Prostate gland (tissue), 2 donors: ENCODE data around the gene COQ10B. TPM values are rescaled to one million over a fixed set of nuclear protein-coding genes. Genes with fewer than 3 reads are reported as not detected.

Source experiments
- DNase-seq: peaks from one replicate; pipeline ENCODE4 v3.0.0-alpha.2; 2019; ENCODE audit warnings: low spot score
- H3K27ac ChIP-seq, 2 donors: fragments of 200-600 bp; sonication (generic); 2 replicates each; pipeline ENCODE4 v1.5.1; 2017 to 2019
- H3K27me3 ChIP-seq: fragments of 200-600 bp; sonication (generic); replicated peaks from 2 replicates; pipeline ENCODE4 v1.5.1; 2019; ENCODE audit not compliant: insufficient read depth
- H3K36me3 ChIP-seq, 2 donors: fragments of 200-600 bp; sonication (generic); 1 replicate in 1 of 2; 2 replicates in 1 of 2; pipeline versions ENCODE4 v1.5.1 to v1.8.1; 2017 to 2019
- H3K4me1 ChIP-seq: fragments of 200-600 bp; sonication (generic); replicated peaks from 2 replicates; pipeline ENCODE4 v1.5.1; 2019
- H3K4me3 ChIP-seq, 2 donors: fragments of 200-600 bp; sonication (generic); 2 replicates each; pipeline ENCODE4 v1.5.1; 2017 to 2019
- H3K9me3 ChIP-seq: fragments of 200-600 bp; sonication (generic); 2 replicates; pipeline ENCODE4 v1.5.1; 2017
- CTCF ChIP-seq, 4 experiments: fragments of 200-600 bp in 2 of 4; fragments of 450-650 bp in 2 of 4; sonication (generic) in 2 of 4; IDR thresholded peaks; 1 replicate in 3 of 4; 2 replicates in 1 of 4; pipeline ENCODE4 v1.5.1; 2016 to 2019; ENCODE audit warnings: antibody characterized with exemption in 4 of 4, mild to moderate bottlenecking in 2 of 4, moderate library complexity in 2 of 4
- POLR2A ChIP-seq: fragments of 450-650 bp; IDR thresholded peaks from one replicate; pipeline ENCODE4 v1.6.1; 2016; ENCODE audit warnings: antibody characterized with exemption, mild to moderate bottlenecking
- POLR2AphosphoS5 ChIP-seq: sonication (generic); formaldehyde crosslinking; IDR thresholded peaks from one replicate; pipeline ENCODE4 v1.6.1; 2017; ENCODE audit warnings: antibody characterized with exemption
- WGBS: methylation state at CpG from one replicate; pipeline ENCODE4 v1.1.5; 2018; 5-methylcytosine and 5-hydroxymethylcytosine counted together
- intact Hi-C: fragments of 100-400 bp; cut with DNase I; formaldehyde crosslinking; loops from one replicate; pipeline ENCODE4 v1.14.2; 2022
- total RNA-seq, 2 donors: library from RNA; depleted of rRNA; stranded (reverse); fragments of >200 nt; gene quantifications; one replicate each; pipeline ENCODE4 v1.1.0, GENCODE V29; 2016

COQ10B gene
- total RNA-seq, 2 donors from 2014 or later: 18.7 to 20.1 TPM

GRCh38 chr2:197514754-197515153 is 61.4 kb downstream of the COQ10B start:
- Histone ChIP-seq H3K4me3 (peak overlapping the region in 1 of 2 donors; percentile 77), H3K27ac (peak overlapping the region; percentile 95 to 97), H3K9me3 (no peaks in the 10 kb centered on the region), H3K36me3 (no peaks in the 10 kb centered on the region), H3K27me3 (no peaks in the 10 kb centered on the region), H3K4me1 (no peaks in the 10 kb centered on the region)
- TF ChIP-seq POLR2AphosphoS5 (no peak), CTCF (IDR thresholded peaks at IDR 0.05) (no peak), POLR2A (no peak)
- 73% methylated on average over 3 of the region's 3 CpGs for WGBS
- intact Hi-C loops: loop anchor here (5.0 kb wide), 1 partner anchor 193 kb away; the partner anchor contains the start of gene MARS2
- no peak for DNase-seq

- WGBS: 0% methylated on average over 16 of the region's 16 CpGs
- peak overlapping the region; percentile 95 to 97 for H3K27ac ChIP-seq
- TF ChIP-seq CTCF (IDR thresholded peaks at IDR 0.05) (no peak), POLR2A (no peak), POLR2AphosphoS5 (no peak)
- no peak for DNase-seq
- no peaks in the 10 kb centered on the region for H3K27me3 ChIP-seq
- H3K9me3 ChIP-seq: no peaks in the 10 kb centered on the region
- intact Hi-C loops: loop anchor here (5.0 kb wide), 1 partner anchor 192 kb away; the partner anchor contains the start of gene MARS2
- H3K4me3 ChIP-seq: peak overlapping the region; percentile 77 to 99
- no peaks in the 10 kb centered on the region for H3K4me1 ChIP-seq
- H3K36me3 ChIP-seq: no peaks in the 10 kb centered on the region
Observed at GRCh38 chr2:197515315-197515738, 62.0 kb downstream of the COQ10B start.

GRCh38 chr2:197515739-197516392 is 62.5 kb downstream of the COQ10B start, which contains the start of gene MOB4:
Gene MOB4, plus strand, starts transcription at chr2:197516066. Its CDS starts 21 bp downstream, at chr2:197516087.
- H3K4me1 ChIP-seq: no peaks in the 10 kb centered on the region
- no peaks in the 10 kb centered on the region for H3K9me3 ChIP-seq
- H3K36me3 ChIP-seq: no peaks in the 10 kb centered on the region
- DNase-seq: peak; percentile 94
- TF ChIP-seq CTCF (IDR thresholded peaks at IDR 0.05) (peak in 2 of 4 experiments; percentile 40 to 41), POLR2AphosphoS5 (peak; percentile 99), POLR2A (peak; percentile 97)
- H3K4me3 ChIP-seq: peak within 1 kb of the TSS; percentile 77 to 99
- intact Hi-C loops: loop anchor here (5.0 kb wide), 1 partner anchor 191 kb away; the partner anchor contains the start of gene MARS2
- H3K27ac ChIP-seq: peak within 1 kb of the TSS; percentile 95 to 97
- no peaks in the 10 kb centered on the region for H3K27me3 ChIP-seq
- WGBS: 0% methylated on average over 40 of the region's 66 CpGs

- no peaks in the 10 kb centered on the region for H3K4me1 ChIP-seq
- peak; percentile 31 for DNase-seq
- peak overlapping the region; percentile 95 to 97 for H3K27ac ChIP-seq
- TF ChIP-seq POLR2A (no peak), POLR2AphosphoS5 (no peak), CTCF (IDR thresholded peaks at IDR 0.05) (no peak)
- H3K36me3 ChIP-seq: no peaks in the 10 kb centered on the region
- H3K9me3 ChIP-seq: no peaks in the 10 kb centered on the region
- intact Hi-C loops: loop anchor here (5.0 kb wide), 1 partner anchor 191 kb away; the partner anchor contains the start of gene MARS2
- H3K4me3 ChIP-seq: peak overlapping the region; percentile 77 to 99
- under 1% methylated on average over 17 of the region's 17 CpGs for WGBS
- no peaks in the 10 kb centered on the region for H3K27me3 ChIP-seq
Observed at GRCh38 chr2:197516393-197516761, 63.0 kb downstream of the COQ10B start.

- Histone ChIP-seq H3K36me3 (no peaks in the 10 kb centered on the region), H3K4me3 (peak overlapping the region; percentile 77 to 99), H3K27ac (peak overlapping the region in 1 of 2 donors; percentile 97), H3K9me3 (no peaks in the 10 kb centered on the region), H3K27me3 (no peaks in the 10 kb centered on the region), H3K4me1 (no peaks in the 10 kb centered on the region)
- DNase-seq: no peak
- TF ChIP-seq POLR2A (no peak), POLR2AphosphoS5 (no peak), CTCF (IDR thresholded peaks at IDR 0.05) (no peak)
- 33% methylated on average over 2 of the region's 2 CpGs for WGBS
- intact Hi-C loops: loop anchor here (5.0 kb wide), 1 partner anchor 190 kb away; the partner anchor contains the start of gene MARS2
Observed at GRCh38 chr2:197517150-197517549, 63.8 kb downstream of the COQ10B start.
